Measurements from ENCODE around the gene HS3ST2.
"Not testable (repeated sequence)": the region's sequence is repeated elsewhere in the genome, so short reads cannot be mapped to it uniquely, and the experiment has no call there.

HS3ST2 gene

DNA sequence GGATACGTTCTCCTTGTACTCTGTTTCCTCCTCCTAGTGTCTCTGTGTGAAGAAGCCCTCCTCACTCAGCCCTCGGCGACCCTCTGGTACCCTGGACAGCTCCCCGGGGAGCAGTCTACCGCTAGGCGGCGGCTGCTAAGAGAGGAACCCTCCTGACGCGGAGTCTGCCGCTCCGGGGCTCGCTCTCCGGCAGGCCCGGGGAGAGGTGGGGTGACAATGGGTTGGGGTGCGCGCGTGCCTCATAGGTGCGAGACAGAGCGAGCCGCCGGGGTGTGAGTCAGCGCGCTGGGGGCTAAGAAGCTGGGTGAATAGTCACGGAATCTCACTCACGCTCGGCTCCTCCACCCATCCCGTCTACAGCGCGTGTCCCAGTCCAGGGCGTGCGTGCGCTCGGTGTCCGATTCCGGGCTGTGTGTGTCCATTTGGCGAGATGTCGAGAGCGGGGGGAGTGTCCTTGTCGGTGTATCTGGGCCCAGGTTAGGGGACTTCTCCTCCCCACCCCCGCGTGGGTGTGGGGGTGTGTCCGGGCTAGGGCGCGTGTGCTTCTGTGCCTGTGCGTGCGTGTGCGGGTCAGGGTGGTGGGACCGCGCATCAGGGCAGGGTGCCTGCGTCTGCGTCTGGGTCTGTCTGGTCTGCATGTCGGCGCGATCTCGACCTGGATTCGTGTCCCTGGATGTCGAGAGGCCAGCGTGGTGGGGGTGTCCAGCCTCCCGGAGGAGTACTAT is 577 bp upstream of the HS3ST2 start:
- DNase-seq (ENCODE audit: low read depth in 3 of 3), result peak; percentile 9 to 39 (median 15)

DNA sequence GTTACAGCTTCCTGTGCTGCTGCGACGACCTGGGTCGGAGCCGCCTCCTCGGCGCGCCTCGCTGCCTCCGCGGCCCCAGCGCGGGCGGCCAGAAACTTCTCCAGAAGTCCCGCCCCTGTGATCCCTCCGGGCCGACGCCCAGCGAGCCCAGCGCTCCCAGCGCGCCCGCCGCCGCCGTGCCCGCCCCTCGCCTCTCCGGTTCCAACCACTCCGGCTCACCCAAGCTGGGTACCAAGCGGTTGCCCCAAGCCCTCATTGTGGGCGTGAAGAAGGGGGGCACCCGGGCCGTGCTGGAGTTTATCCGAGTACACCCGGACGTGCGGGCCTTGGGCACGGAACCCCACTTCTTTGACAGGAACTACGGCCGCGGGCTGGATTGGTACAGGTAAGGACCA is 746 bp downstream of the HS3ST2 start:
- DNase-seq (ENCODE audit: low read depth in 3 of 3), result no peak

DNA sequence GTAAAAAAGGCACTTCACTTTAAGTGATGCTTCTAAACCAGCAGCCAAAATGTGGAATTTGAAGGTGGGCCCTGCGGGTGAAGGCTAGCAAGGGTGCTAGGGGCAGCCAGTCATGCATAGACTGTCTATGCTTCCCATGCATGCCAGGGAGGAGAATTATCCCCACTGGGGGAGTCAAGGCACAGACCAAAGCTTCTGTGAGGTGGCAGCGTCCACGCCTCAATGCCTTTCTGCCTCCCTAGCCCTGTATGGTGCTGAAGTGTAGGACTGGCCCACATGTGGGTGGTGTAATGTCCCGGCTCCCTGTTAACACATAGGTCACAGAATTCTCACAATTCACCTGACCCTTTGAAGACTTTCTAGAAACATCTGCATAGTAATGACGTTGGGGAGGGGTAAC is 1.9 kb downstream of the HS3ST2 start:
- DNase-seq (ENCODE audit: low read depth in 3 of 3), result no peak

DNA sequence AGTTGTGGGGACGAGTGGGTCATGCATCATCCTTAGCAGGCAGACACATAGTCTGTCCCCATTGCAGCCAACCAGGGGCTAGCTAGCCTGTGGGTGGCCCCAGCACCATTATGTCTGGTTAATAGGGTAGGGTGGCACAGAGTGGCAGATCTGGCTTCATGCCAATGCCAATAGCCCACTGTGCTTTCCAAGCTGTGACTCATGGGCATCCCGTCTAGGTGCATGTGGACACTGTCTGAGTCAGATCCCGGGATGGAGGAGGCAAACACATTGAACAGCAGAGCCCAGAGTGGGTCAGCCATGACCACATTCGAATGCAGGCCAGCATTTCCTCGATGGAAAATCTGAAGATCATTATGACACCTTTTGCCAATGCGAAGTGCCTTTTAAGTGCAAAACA is 2.5 kb downstream of the HS3ST2 start:
- DNase-seq (ENCODE audit: low read depth in 3 of 3), result no peak

DNA sequence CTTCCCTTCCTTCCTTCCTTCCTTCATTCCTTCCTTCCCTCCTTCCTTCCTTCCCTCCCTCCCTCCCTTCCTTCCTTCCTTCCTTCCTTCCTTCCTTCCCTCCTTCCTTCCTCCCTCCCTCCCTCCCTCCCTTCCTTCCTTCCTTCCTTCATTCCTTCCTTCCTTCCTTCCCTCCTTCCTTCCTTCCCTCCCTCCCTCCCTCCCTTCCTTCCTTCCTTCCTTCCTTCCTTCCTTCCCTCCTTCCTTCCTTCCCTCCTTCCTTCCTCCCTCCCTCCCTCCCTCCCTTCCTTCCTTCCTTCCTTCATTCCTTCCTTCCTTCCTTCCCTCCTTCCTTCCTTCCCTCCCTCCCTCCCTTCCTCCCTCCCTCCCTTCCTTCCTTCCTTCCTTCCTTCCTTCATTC is 4.8 kb downstream of the HS3ST2 start:
- DNase-seq (ENCODE audit: low read depth in 3 of 3), result not testable (repeated sequence)

DNA sequence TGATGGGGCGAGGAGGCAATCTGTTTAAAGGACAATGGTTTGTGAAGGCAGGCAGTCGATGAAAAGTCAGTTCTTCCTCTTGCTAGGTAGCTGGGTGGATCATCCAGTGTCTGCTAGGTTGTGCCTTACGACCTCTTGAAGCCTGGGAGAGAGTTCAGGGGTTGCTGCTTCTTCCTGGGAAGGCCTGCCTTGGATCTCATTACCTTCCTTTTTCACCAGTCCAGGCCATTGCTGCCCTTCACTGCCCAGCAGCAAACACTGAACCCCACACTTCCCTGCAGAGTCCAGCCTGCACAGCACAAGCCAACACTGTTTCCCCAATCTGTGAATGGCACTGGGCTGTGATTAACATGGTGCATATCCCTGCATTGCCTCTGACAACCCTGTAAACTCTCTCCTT is 24.7 kb downstream of the HS3ST2 start:
- DNase-seq (ENCODE audit: low read depth in 3 of 3), result no peak

DNA sequence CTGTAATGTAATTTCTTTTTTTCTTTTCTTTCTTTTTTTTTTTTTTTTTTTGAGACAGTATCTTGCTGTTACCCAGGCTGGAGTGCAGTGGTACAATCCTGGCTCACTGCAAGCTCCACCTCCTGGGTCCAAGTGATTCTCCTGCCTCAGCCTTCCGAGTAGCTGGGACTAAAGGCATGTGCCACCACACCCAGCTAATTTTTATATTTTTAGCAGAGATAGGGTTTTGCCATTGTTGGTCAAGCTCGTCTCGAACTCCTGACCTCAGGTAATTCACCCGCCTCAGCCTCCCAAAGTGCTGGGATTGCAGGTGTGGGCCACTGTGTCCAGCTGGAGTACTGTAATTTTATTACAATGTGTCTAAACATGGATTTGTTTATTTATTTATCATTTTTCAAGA is 28.1 kb downstream of the HS3ST2 start:
- not testable (repeated sequence) for DNase-seq (ENCODE audit: low read depth in 3 of 3)

DNA sequence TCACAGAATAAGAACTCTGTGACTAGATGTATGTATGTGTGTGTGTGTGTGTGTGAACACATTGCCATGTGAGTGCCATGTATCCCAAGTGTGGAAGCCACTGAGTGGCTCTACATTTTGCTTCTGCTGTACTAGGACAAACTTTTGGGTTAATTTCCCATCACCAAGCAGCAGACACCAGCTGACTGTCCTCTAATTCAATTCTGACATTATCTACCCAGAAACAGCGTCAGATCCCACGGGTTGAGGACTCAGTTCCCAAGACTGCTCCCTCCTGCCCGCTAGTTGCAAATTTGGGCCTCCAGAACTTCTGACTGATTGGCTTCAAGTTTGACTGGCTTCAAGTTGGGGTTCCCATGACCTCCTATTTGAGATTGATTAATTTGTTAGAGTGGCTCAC is 29.2 kb downstream of the HS3ST2 start:
- no peak for DNase-seq (ENCODE audit: low read depth in 3 of 3)

DNA sequence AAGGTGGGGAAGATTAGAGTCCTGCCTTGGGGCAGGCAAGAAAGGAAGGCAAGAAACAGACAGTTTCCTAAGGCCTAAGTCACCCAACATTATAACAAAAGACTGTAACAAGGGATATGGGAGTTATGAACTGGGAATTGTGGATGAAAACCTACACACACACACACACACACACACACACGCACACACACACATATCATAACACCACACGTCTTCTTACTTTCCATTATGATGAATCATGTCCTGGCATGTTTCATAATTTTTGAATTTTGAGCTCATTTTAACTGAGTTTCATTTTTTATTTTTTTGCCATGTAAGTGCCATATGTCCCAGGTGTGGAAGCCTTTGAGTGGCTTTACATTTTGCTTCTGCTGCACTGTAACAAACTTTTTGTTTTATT is 29.9 kb downstream of the HS3ST2 start:
- no peak for DNase-seq (ENCODE audit: low read depth in 3 of 3)

DNA sequence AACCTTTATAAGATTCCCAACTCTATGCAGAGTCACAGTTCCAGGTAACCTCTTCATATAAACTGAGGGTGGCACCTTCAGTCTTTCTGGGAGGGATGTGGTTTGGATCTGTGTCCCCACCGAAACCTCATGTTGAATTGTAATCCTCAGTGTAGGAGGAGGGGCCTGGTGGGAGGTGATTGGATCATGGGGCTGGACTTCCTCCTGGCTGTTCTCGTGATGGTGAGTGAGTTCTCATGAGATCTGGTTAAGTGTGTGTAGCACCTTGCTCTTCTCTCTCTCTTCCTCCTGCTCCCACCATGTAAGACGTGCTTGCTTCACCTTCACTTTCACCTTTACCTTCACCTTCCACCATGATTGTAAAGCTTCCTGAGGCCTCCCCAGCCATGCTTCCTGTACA is 30.5 kb downstream of the HS3ST2 start:
- DNase-seq (ENCODE audit: low read depth in 3 of 3), result no peak

DNA sequence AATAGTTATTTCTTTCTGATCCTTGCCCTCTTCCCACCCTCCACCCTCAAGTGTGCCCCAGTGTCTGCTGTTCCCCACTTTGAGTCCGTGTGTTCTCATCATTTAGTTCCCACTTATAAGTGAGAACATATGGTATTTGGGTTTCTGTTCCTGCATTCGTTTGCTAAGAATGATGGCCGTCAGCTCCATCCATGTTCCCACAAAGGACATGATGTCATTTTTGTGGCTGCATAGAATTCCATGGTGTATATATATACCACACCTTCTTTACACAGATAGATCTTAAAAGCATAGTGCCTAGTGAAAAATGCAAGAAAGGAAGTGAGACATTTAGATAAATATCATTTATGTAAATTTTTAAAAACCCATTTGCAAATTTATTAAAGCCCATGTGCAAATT is 33.1 kb downstream of the HS3ST2 start:
- no peak for DNase-seq (ENCODE audit: low read depth in 3 of 3)

DNA sequence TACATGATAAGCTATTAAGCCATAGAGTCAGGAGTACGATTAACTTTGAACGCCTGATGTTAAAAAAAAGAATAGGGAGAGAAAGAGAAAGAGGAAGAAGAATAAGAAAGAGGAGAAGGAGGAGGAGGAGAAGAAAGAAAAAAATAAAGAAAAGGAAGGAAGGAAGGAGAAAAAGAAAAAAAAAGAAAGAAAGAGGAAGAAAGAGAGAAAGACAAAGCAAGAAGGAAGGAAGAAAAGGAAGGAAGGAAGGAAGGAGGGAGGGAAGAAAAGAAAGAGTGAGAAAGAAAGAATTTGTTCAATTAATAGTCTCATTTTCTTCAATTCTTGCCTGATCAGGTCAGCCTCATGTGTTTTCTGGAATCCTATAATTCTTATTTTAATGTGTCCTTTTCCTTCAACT is 33.7 kb downstream of the HS3ST2 start:
- DNase-seq (ENCODE audit: low read depth in 3 of 3), result no peak

DNA sequence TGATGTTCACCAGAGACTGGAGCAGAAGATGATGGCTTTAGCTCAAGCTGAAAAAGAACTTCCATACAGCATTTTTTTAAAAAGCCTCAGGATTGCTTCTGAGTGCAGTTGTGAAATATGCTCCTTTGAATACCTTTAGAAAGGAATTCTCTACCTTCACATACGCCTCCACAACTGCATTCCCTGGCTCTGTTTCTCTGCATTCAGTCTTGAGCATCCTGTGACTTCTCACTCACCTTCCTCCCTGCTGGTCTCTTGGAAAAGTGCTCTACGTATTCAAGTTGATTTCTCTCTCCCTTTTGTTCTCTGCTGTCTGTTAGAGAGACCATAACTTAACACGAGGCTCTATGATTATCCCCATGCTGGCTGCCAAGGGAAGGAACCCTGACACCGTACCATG is 34.5 kb downstream of the HS3ST2 start:
- no peak for DNase-seq (ENCODE audit: low read depth in 3 of 3)

DNA sequence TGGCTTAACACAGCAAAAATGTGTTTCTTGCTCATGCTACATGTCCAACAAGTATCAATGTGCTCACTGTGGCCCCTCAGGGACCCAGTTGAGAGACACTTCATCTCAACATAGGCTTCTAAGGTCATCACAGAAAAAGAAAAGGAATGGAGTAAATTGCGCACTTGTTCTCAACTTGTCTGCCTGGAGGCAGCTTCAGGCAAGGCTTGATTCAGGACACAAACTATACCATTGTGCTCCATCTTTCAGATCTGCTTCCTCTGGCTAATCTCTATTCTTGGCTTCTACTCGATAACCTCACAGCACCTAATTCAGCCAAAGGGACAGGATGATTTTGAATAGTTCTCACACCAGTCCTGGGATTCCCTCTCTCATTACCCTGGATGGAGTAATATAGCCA is 35.6 kb downstream of the HS3ST2 start:
- DNase-seq (ENCODE audit: low read depth in 3 of 3), result no peak

DNA sequence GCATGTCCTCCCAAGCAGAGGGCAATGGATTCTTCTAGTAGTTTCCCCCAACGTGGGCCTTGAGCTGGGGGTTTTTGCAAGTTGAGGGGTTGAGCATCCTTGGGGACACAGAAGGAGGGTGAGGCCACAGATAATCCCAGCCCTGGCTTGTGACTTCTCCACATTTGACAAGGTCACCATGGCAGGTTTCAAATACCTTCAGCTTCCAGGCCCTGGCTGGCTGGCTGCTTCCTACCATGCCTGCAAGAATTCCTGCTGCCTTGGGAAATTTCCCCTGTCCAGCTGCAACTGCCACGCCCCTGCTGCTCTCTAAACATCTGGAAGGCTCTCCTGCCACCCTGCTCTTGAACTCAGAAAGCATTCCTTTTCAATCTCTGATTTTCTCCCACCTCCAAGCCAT is 41.3 kb downstream of the HS3ST2 start:
- no peak for DNase-seq (ENCODE audit: low read depth in 3 of 3)

DNA sequence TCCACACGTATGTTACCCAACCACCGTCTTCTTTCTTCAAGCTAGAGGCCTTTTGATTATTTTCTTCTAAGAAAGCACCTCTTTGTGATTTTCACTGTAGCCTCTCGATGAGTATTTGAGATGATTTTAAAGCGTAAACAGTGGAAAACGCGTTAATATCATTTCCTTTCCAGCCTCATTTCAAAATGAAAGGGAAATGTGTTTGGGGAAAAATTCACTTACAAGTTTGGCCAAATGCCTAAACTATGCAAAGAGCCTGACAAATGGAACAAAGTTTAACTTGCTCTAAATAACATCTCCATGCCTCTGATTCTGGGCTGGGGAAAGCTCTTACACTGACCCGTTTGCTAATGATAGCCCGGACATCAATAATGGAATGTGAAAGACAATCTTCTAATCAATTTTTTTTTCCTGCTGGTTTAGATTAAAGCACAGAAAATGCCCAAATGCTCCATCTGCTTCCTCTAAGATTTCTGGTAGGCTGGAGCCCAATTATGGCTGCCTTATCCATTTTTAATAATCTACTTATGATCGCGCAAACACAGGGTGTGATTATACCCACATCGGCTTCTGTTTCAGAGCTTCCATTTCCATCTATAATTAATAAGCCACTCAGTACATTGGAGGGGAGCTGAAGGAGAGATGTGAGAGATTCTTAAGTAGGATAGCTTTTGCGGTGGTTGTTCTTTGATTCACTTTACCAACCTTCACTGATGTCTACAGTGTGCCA is 43.5 kb downstream of the HS3ST2 start:
- no peak for DNase-seq (ENCODE audit: low read depth in 3 of 3)

DNA sequence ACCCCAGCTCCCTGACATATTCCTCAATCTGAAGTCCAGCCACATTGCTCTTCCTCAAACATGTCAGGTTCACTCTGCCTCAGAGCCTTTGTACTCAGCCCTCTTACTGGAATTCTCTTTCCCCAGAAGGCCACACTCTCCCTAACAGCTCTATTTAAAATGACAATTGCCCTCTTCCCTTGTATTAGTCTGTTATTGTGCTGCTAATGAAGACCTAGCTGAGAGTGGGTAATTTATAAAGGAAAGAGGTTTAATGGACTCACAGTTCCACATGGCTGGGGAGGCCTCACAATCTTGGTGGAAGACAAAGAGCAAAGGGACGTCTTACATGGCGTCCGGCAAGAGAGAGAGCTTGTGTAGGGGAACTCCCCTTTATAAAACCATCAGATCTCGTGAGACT is 46.0 kb downstream of the HS3ST2 start:
- no peak for DNase-seq (ENCODE audit: low read depth in 3 of 3)

DNA sequence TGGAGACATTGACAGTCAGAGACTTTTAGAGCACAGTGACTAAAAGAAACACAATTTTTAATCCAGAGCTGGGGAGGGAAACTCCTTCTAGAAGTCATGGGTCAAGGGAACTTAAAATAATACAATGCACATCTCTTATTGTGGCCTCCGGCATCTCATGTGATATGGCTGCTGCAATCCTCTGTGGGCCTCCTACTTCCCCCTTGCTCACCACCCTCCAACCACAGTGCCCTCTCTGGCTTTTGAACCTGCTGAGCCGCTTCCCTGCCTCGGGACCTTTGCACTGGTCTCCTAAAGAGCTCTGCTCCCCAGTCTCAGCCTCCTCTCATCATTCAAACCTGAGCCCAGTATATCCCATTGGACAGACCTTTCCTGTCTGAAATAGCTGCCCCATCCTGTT is 47.6 kb downstream of the HS3ST2 start:
- no peak for DNase-seq (ENCODE audit: low read depth in 3 of 3)

DNA sequence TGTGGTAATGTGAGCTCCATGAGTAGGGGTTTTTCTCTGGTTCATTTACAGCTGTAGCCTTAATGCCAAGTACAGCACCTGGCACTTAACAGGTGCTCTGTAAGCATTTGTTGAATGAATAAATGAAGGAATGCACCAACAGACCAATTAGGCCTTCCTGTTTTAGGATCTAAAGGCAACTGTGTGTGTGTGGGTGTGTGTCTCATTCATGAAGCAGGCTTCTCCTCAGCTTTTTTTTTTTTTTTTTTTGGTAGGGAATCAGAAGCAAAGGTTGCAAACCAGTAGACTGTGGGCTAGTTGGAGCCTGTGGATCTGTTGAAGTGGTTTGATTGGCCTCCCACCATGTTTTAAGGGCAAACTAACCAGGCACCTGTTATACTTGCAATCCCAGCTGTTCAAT is 48.1 kb downstream of the HS3ST2 start:
- DNase-seq (ENCODE audit: low read depth in 3 of 3), result no peak

DNA sequence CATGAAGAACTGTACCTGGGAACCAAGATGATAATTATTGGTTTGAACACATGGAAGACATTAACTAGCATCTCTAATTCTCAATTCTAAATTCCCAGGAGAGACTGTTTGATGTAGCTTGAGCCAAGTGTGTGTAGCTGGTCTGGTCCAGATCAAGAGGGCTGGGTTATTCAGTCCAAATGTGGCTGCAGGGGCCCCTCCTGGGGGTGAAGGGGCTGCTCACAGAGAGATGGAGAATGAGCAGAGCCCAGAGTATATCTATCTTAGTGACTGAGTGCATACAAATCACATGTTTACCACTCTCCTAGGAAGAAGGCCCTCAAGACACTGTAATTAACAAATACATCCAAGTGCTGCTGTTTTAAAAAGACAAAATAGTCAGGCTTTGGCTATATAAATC is 50.4 kb downstream of the HS3ST2 start:
- no peak for DNase-seq (ENCODE audit: low read depth in 3 of 3)

DNA sequence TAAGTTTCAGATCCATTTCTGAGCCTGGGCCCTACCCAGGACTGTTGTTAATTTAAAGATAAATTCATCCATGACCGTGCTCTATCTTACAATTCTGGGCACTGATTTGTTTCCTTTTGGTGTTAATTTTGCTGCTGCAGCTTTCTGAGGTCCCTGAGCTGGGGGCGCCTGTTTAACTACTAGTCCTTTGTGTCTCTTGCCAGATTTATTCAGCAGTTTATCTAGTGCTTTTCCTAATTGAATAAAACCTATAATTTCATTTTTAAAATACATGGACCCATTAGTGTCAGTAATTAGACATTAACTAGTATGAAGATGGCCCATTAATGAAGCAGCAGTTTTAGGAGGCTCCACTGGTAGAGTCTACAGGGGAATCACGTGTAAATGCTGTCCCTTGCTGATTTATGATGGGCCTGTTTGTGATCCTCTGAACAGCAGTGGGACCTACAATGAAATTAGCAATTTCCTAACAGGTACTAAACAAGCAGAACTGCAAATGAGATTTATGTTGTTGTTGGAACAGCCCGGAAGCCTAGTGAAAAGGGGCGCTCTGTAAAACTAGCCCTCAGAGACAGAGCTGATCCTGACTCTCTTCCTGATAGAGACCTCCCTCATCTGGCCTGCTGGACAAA is 54.7 kb downstream of the HS3ST2 start:
- DNase-seq (ENCODE audit: low read depth in 3 of 3), result no peak

DNA sequence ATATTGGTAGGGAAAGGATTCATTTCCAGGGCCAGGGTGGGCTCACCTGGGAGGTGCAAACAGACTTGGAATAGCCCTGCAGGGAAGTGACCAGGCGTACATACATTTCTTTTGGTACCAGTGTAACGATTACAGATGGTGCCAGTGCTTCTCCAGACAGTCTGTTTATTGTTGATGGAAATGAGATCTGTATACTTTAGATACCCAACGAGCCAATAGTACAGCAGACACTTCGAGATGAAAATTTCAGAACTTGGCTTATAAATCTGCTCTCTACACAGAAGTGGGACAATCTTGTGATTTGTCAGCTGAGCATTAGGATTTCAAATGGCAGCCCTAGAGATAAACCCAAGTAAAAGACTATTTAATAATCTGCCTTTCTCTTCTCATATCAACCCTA is 57.9 kb downstream of the HS3ST2 start:
- DNase-seq (ENCODE audit: low read depth in 3 of 3), result no peak

DNA sequence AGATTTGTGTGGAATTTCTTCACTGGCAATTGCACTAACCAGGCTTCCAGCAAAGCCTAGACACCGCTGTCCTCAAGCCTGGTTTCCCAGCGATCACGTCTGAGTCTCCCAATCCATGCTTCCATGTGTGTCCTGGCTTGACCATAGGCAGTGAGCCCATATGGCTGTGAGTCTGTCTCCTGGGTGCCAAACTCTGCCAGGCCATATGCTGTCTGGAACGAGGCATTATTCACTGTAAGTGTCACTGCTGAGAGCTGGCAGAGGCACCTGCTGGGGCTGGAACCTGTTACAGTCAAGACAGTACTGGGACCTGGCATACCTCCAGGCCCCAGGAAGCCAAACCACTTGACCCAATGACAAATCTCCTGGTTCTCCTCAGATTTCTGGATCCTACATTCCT is 60.4 kb downstream of the HS3ST2 start:
- DNase-seq (ENCODE audit: low read depth in 3 of 3), result no peak

All from stimulated activated CD4-positive, alpha-beta T cell treated with anti-CD3 and anti-CD28 coated beads, TNF-alpha, amount 100 ng/mL, for 48 hours (primary cell).